Loucy (cell line): ENCODE measurements around the gene COA8.

Source experiments
- CTCF ChIP-seq: fragments of 200-600 bp; sonication (generic); conservative IDR thresholded peaks from 2 replicates; pipeline ENCODE4 v1.5.1; 2014; ENCODE audit warnings: mild to moderate bottlenecking, antibody characterized with exemption, low read length
- EZH2phosphoT487 ChIP-seq: fragments of 200-600 bp; IDR thresholded peaks from 2 replicates; pipeline ENCODE4 v1.6.1; 2018; ENCODE audit warnings: antibody characterized with exemption, mild to moderate bottlenecking, moderate library complexity, borderline replicate concordance

DNA sequence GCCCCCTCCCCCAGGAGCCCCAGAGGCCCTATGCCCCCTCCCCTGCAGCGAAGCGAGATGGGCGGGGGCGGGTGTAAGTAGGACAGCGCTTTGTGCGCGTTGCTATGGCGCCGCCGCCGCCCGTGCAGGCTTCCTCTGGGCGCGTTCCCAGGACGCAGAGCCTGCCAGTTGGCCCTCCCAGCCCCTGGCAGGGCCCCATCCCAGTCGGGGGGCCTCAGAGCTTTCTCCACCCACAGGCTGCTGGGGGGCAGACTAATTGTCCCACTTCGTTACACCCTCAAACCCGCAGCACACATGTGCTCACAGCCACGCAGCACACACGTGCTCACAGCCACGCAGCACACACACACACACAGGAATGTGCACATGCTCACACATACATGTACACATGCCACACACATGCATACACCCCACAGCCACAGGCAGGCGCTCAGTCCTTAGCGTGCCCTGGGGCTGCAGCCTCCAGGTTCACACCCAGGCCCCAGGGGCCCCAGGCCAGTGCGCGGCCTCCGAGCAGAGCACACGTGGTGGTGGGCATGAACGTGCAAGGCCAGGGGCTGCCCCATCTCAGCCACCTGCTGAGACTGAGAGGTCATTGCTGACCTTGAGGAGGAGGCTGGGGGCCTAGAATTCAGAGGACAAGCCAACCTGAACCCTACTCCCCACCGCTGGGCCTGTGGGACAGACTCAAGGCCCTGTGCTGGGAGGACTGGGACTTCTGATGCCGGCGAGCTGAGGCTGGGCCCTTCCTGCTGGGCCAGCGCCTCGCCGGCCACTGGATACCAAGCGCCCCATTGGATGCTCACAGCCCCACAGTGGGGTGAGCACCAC, 18.2 kb upstream of the COA8 start:
- no peak for TF ChIP-seq CTCF
- no peak for TF ChIP-seq EZH2phosphoT487
